ENCODE data around the gene SHC1.

SHC1 gene

GRCh38 chr1:155015527-155016230 is 45.1 kb upstream of the SHC1 start:
- no peak for DNase-seq (ENCODE audit: low read depth)
- TF ChIP-seq CTCF (conservative IDR thresholded peaks at IDR 0.05; ENCODE audit: low read depth, low read length) = no peak
- no peak overlapping the region for H3K4me3 ChIP-seq (ENCODE audit: low read length)

- H3K4me3 ChIP-seq (ENCODE audit: low read length) = no peak overlapping the region
These were observed 44.4 kb upstream of the SHC1 start for GRCh38 chr1:155014709-155015508.

GRCh38 chr1:155013632-155014031 is 43.1 kb upstream of the SHC1 start:
- no peak overlapping the region for H3K4me3 ChIP-seq (ENCODE audit: low read length)
- DNase-seq (ENCODE audit: low read depth) = no peak
- TF ChIP-seq CTCF (conservative IDR thresholded peaks at IDR 0.05; ENCODE audit: low read depth, low read length) = no peak

More at GRCh38 chr1:155014709-155015508, 44.4 kb upstream of the SHC1 start:
- DNase-seq (ENCODE audit: low read depth) = no peak
- TF ChIP-seq CTCF (conservative IDR thresholded peaks at IDR 0.05; ENCODE audit: low read depth, low read length) = no peak

GRCh38 chr1:155012776-155013602 is 42.4 kb upstream of the SHC1 start:
- no peak overlapping the region for H3K4me3 ChIP-seq (ENCODE audit: low read length)
- TF ChIP-seq CTCF (conservative IDR thresholded peaks at IDR 0.05; ENCODE audit: low read depth, low read length) = no peak
- no peak for DNase-seq (ENCODE audit: low read depth)

- H3K4me3 ChIP-seq (ENCODE audit: low read length) = no peak overlapping the region
- DNase-seq (ENCODE audit: low read depth) = no peak
- TF ChIP-seq CTCF (conservative IDR thresholded peaks at IDR 0.05; ENCODE audit: low read depth, low read length) = no peak
These were observed 41.5 kb upstream of the SHC1 start for GRCh38 chr1:155012026-155012546.

- DNase-seq (ENCODE audit: low read depth) = no peak
- no peak overlapping the region for H3K4me3 ChIP-seq (ENCODE audit: low read length)
- no peak for TF ChIP-seq CTCF (conservative IDR thresholded peaks at IDR 0.05; ENCODE audit: low read depth, low read length)
These were observed 41.0 kb upstream of the SHC1 start for GRCh38 chr1:155011437-155012025.
